ENCODE results near the gene KCNAB2.

Gene KCNAB2

DNA sequence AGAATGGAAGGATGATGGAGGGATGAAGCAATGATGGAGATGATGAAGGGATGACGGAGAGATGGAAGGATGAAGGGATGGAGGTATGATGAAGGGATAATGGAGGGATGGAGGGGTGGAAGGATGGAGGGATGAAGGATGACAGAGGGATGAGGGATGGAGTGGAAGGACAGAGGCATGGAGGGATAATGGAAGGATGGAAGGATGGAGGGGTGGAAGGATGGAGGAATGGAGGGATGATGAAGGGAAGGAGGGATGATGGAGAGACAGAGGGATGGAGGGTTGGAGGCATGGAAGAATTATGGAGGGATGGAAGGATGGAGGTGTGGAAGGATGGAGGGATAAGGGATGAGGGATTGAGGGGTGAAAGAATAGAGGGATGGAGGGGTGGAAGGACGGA, 62.8 kb downstream of the KCNAB2 start:
- Histone ChIP-seq H4K20me1 (ENCODE audit: insufficient read depth, low read length, poor library complexity, severe bottlenecking) (no peaks in the 10 kb centered on the region), H3K4me3 (ENCODE audit: low read length, poor library complexity, severe bottlenecking) (no peak overlapping the region), H3K9ac (ENCODE audit: low read depth, low read length, poor library complexity, severe bottlenecking) (no peak overlapping the region), H3K36me3 (ENCODE audit: insufficient read depth, low read length) (no peaks in the 10 kb centered on the region), H3K9me2 (replicated peaks; ENCODE audit: low read depth, low read length) (no peaks in the 10 kb centered on the region), H3K4me2 (ENCODE audit: low read depth, low read length, poor library complexity, severe bottlenecking) (no peak overlapping the region), H3F3A (ENCODE audit: low read depth) (no peaks in the 10 kb centered on the region), H2AFZ (ENCODE audit: low read length) (no peak overlapping the region), H3K27me3 (ENCODE audit: insufficient read depth, low read length, poor library complexity, severe bottlenecking) (no peaks in the 10 kb centered on the region), H3K79me2 (ENCODE audit: insufficient read depth, low read length) (no peaks in the 10 kb centered on the region), H3K9me3 (ENCODE audit: insufficient read depth, low read depth, low read length) (no peaks in the 10 kb centered on the region), H3K4me1 (ENCODE audit: insufficient read depth, low read length, poor library complexity, severe bottlenecking) (no peaks in the 10 kb centered on the region)
- no peak for TF ChIP-seq EZH2phosphoT487 (IDR thresholded peaks at IDR 0.05; ENCODE audit: borderline replicate concordance)
- TF ChIP-seq, protein P1, sequence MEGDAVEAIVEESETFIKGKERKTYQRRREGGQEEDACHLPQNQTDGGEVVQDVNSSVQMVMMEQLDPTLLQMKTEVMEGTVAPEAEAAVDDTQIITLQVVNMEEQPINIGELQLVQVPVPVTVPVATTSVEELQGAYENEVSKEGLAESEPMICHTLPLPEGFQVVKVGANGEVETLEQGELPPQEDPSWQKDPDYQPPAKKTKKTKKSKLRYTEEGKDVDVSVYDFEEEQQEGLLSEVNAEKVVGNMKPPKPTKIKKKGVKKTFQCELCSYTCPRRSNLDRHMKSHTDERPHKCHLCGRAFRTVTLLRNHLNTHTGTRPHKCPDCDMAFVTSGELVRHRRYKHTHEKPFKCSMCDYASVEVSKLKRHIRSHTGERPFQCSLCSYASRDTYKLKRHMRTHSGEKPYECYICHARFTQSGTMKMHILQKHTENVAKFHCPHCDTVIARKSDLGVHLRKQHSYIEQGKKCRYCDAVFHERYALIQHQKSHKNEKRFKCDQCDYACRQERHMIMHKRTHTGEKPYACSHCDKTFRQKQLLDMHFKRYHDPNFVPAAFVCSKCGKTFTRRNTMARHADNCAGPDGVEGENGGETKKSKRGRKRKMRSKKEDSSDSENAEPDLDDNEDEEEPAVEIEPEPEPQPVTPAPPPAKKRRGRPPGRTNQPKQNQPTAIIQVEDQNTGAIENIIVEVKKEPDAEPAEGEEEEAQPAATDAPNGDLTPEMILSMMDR (conservative IDR thresholded peaks at IDR 0.05; ENCODE audit: low read length) = no peak

DNA sequence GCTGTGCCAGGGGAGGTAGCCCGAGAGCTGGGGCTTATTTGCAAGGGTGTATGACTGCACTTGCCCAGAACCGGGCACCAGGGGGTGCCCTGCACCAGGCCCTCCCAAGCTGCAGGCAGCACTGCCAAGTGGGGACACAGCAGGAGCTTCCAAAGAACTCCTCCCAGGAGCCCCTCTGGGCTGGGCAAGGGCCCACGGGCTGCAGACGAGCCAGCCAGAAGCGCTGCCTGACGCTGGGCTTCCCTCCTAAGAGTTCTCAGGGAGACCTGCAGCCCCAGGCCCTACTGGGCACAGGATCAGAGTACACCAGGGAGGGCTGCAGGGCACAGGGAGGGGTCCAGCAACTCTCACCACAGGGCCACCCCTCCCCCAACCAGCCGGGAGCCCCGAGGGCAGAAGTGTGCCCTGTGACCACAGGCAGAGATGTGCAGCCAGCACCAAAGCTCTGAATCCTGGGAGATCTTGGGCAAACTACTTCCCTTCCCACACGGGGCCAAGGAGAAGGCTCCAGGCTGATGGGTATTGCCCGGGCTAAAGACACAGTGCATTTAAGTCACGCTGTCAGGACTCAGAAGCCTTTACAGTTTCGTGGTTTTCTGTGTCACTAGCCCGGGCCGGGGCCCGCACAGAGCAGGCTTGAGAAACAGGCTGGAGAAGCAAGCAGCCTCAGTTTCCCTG, 63.4 kb downstream of the KCNAB2 start:
- Histone ChIP-seq H3K27me3 (ENCODE audit: insufficient read depth, low read length, poor library complexity, severe bottlenecking) (no peaks in the 10 kb centered on the region), H2AFZ (ENCODE audit: low read length) (no peak overlapping the region), H4K20me1 (ENCODE audit: insufficient read depth, low read length, poor library complexity, severe bottlenecking) (no peaks in the 10 kb centered on the region), H3K4me2 (ENCODE audit: low read depth, low read length, poor library complexity, severe bottlenecking) (no peak overlapping the region), H3K9me3 (ENCODE audit: insufficient read depth, low read depth, low read length) (no peaks in the 10 kb centered on the region), H3K36me3 (ENCODE audit: insufficient read depth, low read length) (no peaks in the 10 kb centered on the region), H3K9me2 (replicated peaks; ENCODE audit: low read depth, low read length) (no peaks in the 10 kb centered on the region), H3K9ac (ENCODE audit: low read depth, low read length, poor library complexity, severe bottlenecking) (no peak overlapping the region), H3K79me2 (ENCODE audit: insufficient read depth, low read length) (no peaks in the 10 kb centered on the region), H3K4me1 (ENCODE audit: insufficient read depth, low read length, poor library complexity, severe bottlenecking) (no peaks in the 10 kb centered on the region), H3F3A (ENCODE audit: low read depth) (no peaks in the 10 kb centered on the region), H3K4me3 (ENCODE audit: low read length, poor library complexity, severe bottlenecking) (no peak overlapping the region)
- TF ChIP-seq, protein P1 (conservative IDR thresholded peaks at IDR 0.05; ENCODE audit: low read length) = peak; percentile 66
- no peak for TF ChIP-seq EZH2phosphoT487 (IDR thresholded peaks at IDR 0.05; ENCODE audit: borderline replicate concordance)

DNA sequence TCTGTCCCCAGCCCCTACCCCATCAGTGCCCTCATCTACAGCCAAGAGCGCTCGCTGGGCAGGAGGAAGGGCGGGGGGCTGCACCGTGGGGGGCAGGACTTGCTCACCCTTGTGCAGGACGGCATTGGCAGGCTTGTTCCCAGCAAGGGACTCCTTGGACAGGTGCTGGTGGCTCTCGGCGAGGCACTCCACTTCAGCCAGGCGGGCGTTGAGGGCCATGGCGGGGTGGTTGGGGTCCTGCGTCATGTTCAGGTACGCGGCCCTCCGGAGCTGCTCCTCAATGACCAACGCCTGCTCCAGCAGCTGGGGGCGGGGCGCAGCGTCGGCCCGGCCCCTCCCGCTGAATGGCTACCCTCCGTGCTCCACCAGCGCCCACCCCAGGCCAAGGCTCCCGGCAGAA, 64.0 kb downstream of the KCNAB2 start:
- no peaks in the 10 kb centered on the region for H3K27me3 ChIP-seq (ENCODE audit: insufficient read depth, low read length, poor library complexity, severe bottlenecking)
- no peak overlapping the region for H3K4me2 ChIP-seq (ENCODE audit: low read depth, low read length, poor library complexity, severe bottlenecking)
- no peaks in the 10 kb centered on the region for H3F3A ChIP-seq (ENCODE audit: low read depth)
- H3K79me2 ChIP-seq (ENCODE audit: insufficient read depth, low read length) = no peaks in the 10 kb centered on the region
- no peak overlapping the region for H3K9ac ChIP-seq (ENCODE audit: low read depth, low read length, poor library complexity, severe bottlenecking)
- H3K9me2 ChIP-seq (replicated peaks; ENCODE audit: low read depth, low read length) = no peaks in the 10 kb centered on the region
- H3K36me3 ChIP-seq (ENCODE audit: insufficient read depth, low read length) = no peaks in the 10 kb centered on the region
- H3K4me3 ChIP-seq (ENCODE audit: low read length, poor library complexity, severe bottlenecking) = no peak overlapping the region
- TF ChIP-seq, protein P1 (conservative IDR thresholded peaks at IDR 0.05; ENCODE audit: low read length) = no peak
- no peak for TF ChIP-seq EZH2phosphoT487 (IDR thresholded peaks at IDR 0.05; ENCODE audit: borderline replicate concordance)
- no peaks in the 10 kb centered on the region for H3K4me1 ChIP-seq (ENCODE audit: insufficient read depth, low read length, poor library complexity, severe bottlenecking)
- no peaks in the 10 kb centered on the region for H4K20me1 ChIP-seq (ENCODE audit: insufficient read depth, low read length, poor library complexity, severe bottlenecking)
- no peaks in the 10 kb centered on the region for H3K9me3 ChIP-seq (ENCODE audit: insufficient read depth, low read depth, low read length)
- H2AFZ ChIP-seq (ENCODE audit: low read length) = no peak overlapping the region
